ENCODE data around the gene CPZ. TPM values are rescaled to one million over a fixed set of nuclear protein-coding genes. Genes with fewer than 3 reads are reported as not detected.
A peak's percentile ranks its signal among the peaks of the same experiment; 100 is the strongest.

CPZ gene
- total and polyA plus RNA-seq, 2 of the 4 experiments (the other 2 are of a cell fraction): 0.90 to 10.3 TPM

DNA sequence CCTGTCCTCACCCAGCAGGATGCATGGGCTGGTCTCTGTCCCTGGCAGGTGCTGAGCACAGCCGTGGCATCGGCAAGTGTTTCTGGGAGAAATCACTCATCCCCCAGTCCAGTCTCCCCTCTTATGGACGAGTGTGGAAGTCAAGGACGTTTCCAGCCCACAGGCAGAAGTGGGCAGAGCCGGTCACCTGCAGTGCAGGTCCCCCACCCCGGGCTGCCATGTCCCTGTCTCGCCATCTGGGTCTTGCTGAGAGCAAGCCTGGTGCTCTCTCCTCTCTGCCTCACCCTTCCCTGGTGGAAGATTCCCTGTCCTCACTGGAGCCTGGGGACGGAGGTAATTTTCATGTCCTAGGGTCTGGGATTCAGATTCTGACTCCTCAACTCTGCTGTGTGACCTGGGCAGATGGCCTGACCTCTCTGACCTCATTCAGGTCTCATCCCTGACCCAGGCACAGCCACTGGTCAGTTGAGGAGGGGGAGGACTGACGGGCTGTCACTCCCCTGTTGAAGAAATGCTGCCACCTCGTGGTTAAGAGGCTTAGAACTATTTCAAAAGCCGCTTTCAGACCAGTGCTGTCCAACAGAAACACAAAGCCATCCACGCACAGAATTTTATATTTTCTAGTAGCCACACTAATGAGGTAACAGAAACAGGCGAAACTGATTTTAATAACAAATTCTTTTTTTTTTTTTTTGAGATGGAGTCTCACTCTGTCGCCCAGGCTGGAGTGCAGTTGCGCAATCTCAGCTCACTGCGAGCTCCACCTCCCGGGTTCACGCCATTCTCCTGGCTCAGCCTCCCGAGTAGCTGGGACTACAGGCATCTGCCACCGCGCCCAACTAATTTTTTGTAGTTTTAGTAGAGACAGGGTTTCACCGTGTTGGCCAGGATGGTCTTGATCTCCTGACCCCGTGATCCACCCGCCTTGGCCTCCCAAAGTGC, 1.8 kb downstream of the CPZ start (continued):
- TF ChIP-seq MAZ (IDR thresholded peaks at IDR 0.05; ENCODE audit: borderline replicate concordance, low read depth, low read length): peak; percentile 31; the same call in 1 of the 2 replicates
- TF ChIP-seq CEBPB (IDR thresholded peaks at IDR 0.05; ENCODE audit: low read depth, low read length): peak; percentile 77
- TF ChIP-seq MXI1 (IDR thresholded peaks at IDR 0.05; ENCODE audit: borderline replicate concordance, low read depth, low read length): no peak
